PC-3 (cell line): Measurements from ENCODE around the gene SUCNR1. TPM values are rescaled to one million over a fixed set of nuclear protein-coding genes. Genes with fewer than 3 reads are reported as not detected.
"Not testable (repeated sequence)": the region's sequence is repeated elsewhere in the genome, so short reads cannot be mapped to it uniquely, and the experiment has no call there.

ENCODE experiments used
- ATAC-seq: fragments of 200-7000 bp; cut with Tn5 transposase; 2 replicates; pipeline ENCODE4 v1.9.1; 2020; ENCODE audit warnings: mild to moderate bottlenecking, moderate library complexity
- BruUV-seq: library from RNA; stranded (reverse); fragments of 400-500 nt; replicated peaks from 2 replicates; lab custom pipeline; 2021; lab: Mats Ljungman, UMichigan
- CTCF ChIA-PET: fragments of 300-600 bp; sonication (Branson Sonifier 250); formaldehyde crosslinking; loops from one replicate; lab custom pipeline; 2022; ENCODE audit warnings: antibody characterized with exemption; lab: Charles Lee
- POLR2A ChIA-PET: fragments of 300-600 bp; sonication (Branson Sonifier 250); formaldehyde crosslinking; loops from one replicate; lab custom pipeline; 2022; ENCODE audit warnings: antibody characterized with exemption; ENCODE audit not compliant: unreplicated experiment; lab: Charles Lee
- DNase-seq: peaks from one replicate; pipeline ENCODE4 v3.0.0-alpha.2; 2015
- H2AFZ ChIP-seq: fragments of 300-600 bp; sonication (generic); 2 replicates; pipeline ENCODE4 v1.6.0; 2016; ENCODE audit warnings: antibody characterized with exemption, low read length
- H3F3A ChIP-seq: fragments of 300-600 bp; sonication (generic); one replicate; pipeline ENCODE4 v1.6.0; 2017; ENCODE audit warnings: antibody characterized with exemption, low read length, control low read depth, mild to moderate bottlenecking; ENCODE audit not compliant: unreplicated experiment
- H3K27ac ChIP-seq: fragments of 300-600 bp; sonication (generic); 2 replicates; pipeline ENCODE4 v1.5.1; 2016; ENCODE audit warnings: mild to moderate bottlenecking, low read length
- H3K27me3 ChIP-seq: fragments of 300-600 bp; sonication (generic); 2 replicates; pipeline ENCODE4 v1.6.1; 2016; ENCODE audit warnings: low read length, mixed read lengths
- H3K36me3 ChIP-seq: fragments of 300-600 bp; sonication (generic); 2 replicates; pipeline ENCODE4 v1.6.1; 2016; ENCODE audit warnings: low read depth, mixed run types, low read length, mixed read lengths
- H3K4me1 ChIP-seq: fragments of 300-600 bp; sonication (generic); 2 replicates; pipeline ENCODE4 v1.5.1; 2016; ENCODE audit warnings: low read length; ENCODE audit not compliant: insufficient read depth
- H3K4me2 ChIP-seq: fragments of 300-600 bp; sonication (generic); 2 replicates; pipeline ENCODE4 v1.6.0; 2016; ENCODE audit warnings: low read length
- H3K4me3 ChIP-seq: fragments of 300-600 bp; sonication (generic); 2 replicates; pipeline ENCODE4 v1.5.1; 2016; ENCODE audit warnings: mild to moderate bottlenecking, low read length, mixed read lengths
- H3K79me2 ChIP-seq: fragments of 300-600 bp; sonication (generic); 2 replicates; pipeline ENCODE4 v1.6.1; 2017; ENCODE audit warnings: low read length, mixed read lengths
- H3K9ac ChIP-seq: fragments of 300-600 bp; sonication (generic); 2 replicates; pipeline ENCODE4 v1.6.0; 2016; ENCODE audit warnings: mild to moderate bottlenecking, low read length
- H3K9me2 ChIP-seq: fragments of 300-600 bp; sonication (generic); replicated peaks from 2 replicates; pipeline ENCODE4 v1.6.1; 2016; ENCODE audit warnings: mixed run types, low read length, mixed read lengths
- H3K9me3 ChIP-seq: fragments of 300-600 bp; sonication (generic); 2 replicates; pipeline ENCODE4 v1.6.1; 2016; ENCODE audit warnings: low read length, mixed read lengths
- H4K20me1 ChIP-seq: fragments of 300-600 bp; sonication (generic); 2 replicates; pipeline ENCODE4 v1.6.1; 2016; ENCODE audit warnings: low read length, mixed read lengths
- CTCF ChIP-seq: fragments of 300-600 bp; sonication (generic); conservative IDR thresholded peaks from 2 replicates; pipeline ENCODE4 v1.5.1; 2017; ENCODE audit warnings: antibody characterized with exemption, low read depth, mild to moderate bottlenecking, low read length
- EZH2 ChIP-seq: fragments of 300-600 bp; sonication (generic); IDR thresholded peaks from one replicate; pipeline ENCODE4 v1.6.1; 2017; ENCODE audit warnings: antibody characterized with exemption, mild to moderate bottlenecking, low read length; ENCODE audit not compliant: unreplicated experiment
- EZH2phosphoT487 ChIP-seq: fragments of 300-600 bp; sonication (generic); IDR thresholded peaks from 2 replicates; pipeline ENCODE4 v1.6.1; 2018; ENCODE audit warnings: mild to moderate bottlenecking, antibody characterized with exemption, low read length, borderline replicate concordance
- intact Hi-C: fragments of 100-400 bp; cut with micrococcal nuclease; formaldehyde crosslinking; loops from 2 replicates; pipeline ENCODE4 v1.9.0; 2023
- total RNA-seq: library from RNA; depleted of rRNA; stranded (reverse); fragments of >200 nt; gene quantifications from 2 replicates; pipeline ENCODE4 v1.2.3, GENCODE V29; 2014

SUCNR1 gene
- total RNA-seq, 1 experiment from 2014 or later, result not detected

- Histone ChIP-seq H3K4me3 (no peak overlapping the region), H2AFZ (no peak overlapping the region), H3K9ac (no peak overlapping the region), H3F3A (no peaks in the 10 kb centered on the region), H3K36me3 (no peaks in the 10 kb centered on the region), H3K27ac (peak overlapping the region; percentile 4; the same call in 1 of the 2 replicates), H3K4me1 (peaks cover 32% of the 10 kb centered on the region), H3K9me3 (no peaks in the 10 kb centered on the region), H3K79me2 (no peaks in the 10 kb centered on the region), H3K4me2 (peak overlapping the region; percentile 42; the same call in 1 of the 2 replicates), H3K9me2 (no peaks in the 10 kb centered on the region), H4K20me1 (no peaks in the 10 kb centered on the region), H3K27me3 (no peaks in the 10 kb centered on the region)
- TF ChIP-seq CTCF (no peak), EZH2phosphoT487 (no peak), EZH2 (no peak)
- ATAC-seq (no peak), DNase-seq (no peak)
- no TSS peak for BruUV-seq
- CTCF ChIA-PET, result interaction anchor here (0.5 kb wide), 1 partner anchor 568 kb away, joined by 4 read pairs; no protein-coding TSS in a partner anchor
- intact Hi-C loops, result no loop called here
- POLR2A ChIA-PET, result no interaction called here
These were observed 22.2 kb downstream of the SUCNR1 start for GRCh38 chr3:151895478-151896241.

GRCh38 chr3:151896246-151897012 is 23.0 kb downstream of the SUCNR1 start:
- no peak overlapping the region for H3K9ac ChIP-seq
- peak overlapping the region; percentile 47 for H3K4me2 ChIP-seq
- intact Hi-C loops, result no loop called here
- H3K4me1 ChIP-seq, result peaks cover 32% of the 10 kb centered on the region
- H3K9me3 ChIP-seq, result no peaks in the 10 kb centered on the region
- H3K27me3 ChIP-seq, result no peaks in the 10 kb centered on the region
- H3K4me3 ChIP-seq, result no peak overlapping the region
- TF ChIP-seq EZH2phosphoT487, result no peak
- TF ChIP-seq EZH2, result no peak
- H3K9me2 ChIP-seq, result no peaks in the 10 kb centered on the region
- peak; percentile 84 for ATAC-seq
- BruUV-seq, result no TSS peak
- no peaks in the 10 kb centered on the region for H3F3A ChIP-seq
- peak overlapping the region; percentile 28; the same call in 1 of the 2 replicates for H3K27ac ChIP-seq
- no peak overlapping the region for H2AFZ ChIP-seq
- no peaks in the 10 kb centered on the region for H4K20me1 ChIP-seq
- ChIA-PET CTCF (interaction anchor here (0.5 kb wide), 1 partner anchor 569 kb away, joined by 4 read pairs; no protein-coding TSS in a partner anchor), POLR2A (no interaction called here)
- H3K36me3 ChIP-seq, result no peaks in the 10 kb centered on the region
- no peaks in the 10 kb centered on the region for H3K79me2 ChIP-seq
- DNase-seq, result peak; percentile 98

GRCh38 chr3:151898121-151898520 is 24.7 kb downstream of the SUCNR1 start:
- H3K4me2 ChIP-seq, DNase-seq, BruUV-seq, H3K36me3 ChIP-seq, H2AFZ ChIP-seq, H3K27ac ChIP-seq, H3F3A ChIP-seq, H3K9ac ChIP-seq, ATAC-seq, CTCF ChIA-PET, intact Hi-C loops, H3K79me2 ChIP-seq, H3K9me3 ChIP-seq, H3K9me2 ChIP-seq, H4K20me1 ChIP-seq, POLR2A ChIA-PET, H3K27me3 ChIP-seq, H3K4me3 ChIP-seq: not testable (repeated sequence)
- H3K4me1 ChIP-seq, result peaks cover 37% of the 10 kb centered on the region

GRCh38 chr3:151898564-151899261 is 25.3 kb downstream of the SUCNR1 start:
- POLR2A ChIA-PET, intact Hi-C loops, H3K79me2 ChIP-seq, H3K9me3 ChIP-seq, H3K27me3 ChIP-seq, H3K4me2 ChIP-seq, DNase-seq, H3K27ac ChIP-seq, H3K36me3 ChIP-seq, BruUV-seq, H2AFZ ChIP-seq, CTCF ChIA-PET, H3K9ac ChIP-seq, H3F3A ChIP-seq, H4K20me1 ChIP-seq, H3K4me3 ChIP-seq, ATAC-seq, H3K9me2 ChIP-seq: not testable (repeated sequence)
- peaks cover 37% of the 10 kb centered on the region for H3K4me1 ChIP-seq
